Gastroesophageal sphincter (tissue), 3 donors: Measurements from ENCODE around the gene TBC1D7.

Experiments used
- EP300 ChIP-seq: sonication (generic); formaldehyde crosslinking; IDR thresholded peaks from one replicate; pipeline ENCODE4 v1.6.1; 2017; ENCODE audit warnings: antibody characterized with exemption, mild to moderate bottlenecking
- POLR2A ChIP-seq, 2 donors: fragments of 450-650 bp; IDR thresholded peaks; one replicate each; pipeline ENCODE4 v1.6.1; 2017; ENCODE audit warnings: antibody characterized with exemption in 2 of 2, mild to moderate bottlenecking in 2 of 2, moderate library complexity in 1 of 2
- POLR2AphosphoS5 ChIP-seq: sonication (generic); formaldehyde crosslinking; IDR thresholded peaks from one replicate; pipeline ENCODE4 v1.6.1; 2017; ENCODE audit warnings: antibody characterized with exemption
- TF ChIP-seq, protein P1 (sequence below), 4 experiments: fragments of 200-600 bp in 2 of 4; fragments of 450-650 bp in 2 of 4; sonication (generic) in 1 of 4; IDR thresholded peaks; one replicate each; pipeline ENCODE4 v1.5.1; 2017 to 2019; ENCODE audit warnings: antibody characterized with exemption in 4 of 4, mild to moderate bottlenecking in 2 of 4, moderate library complexity in 2 of 4

DNA sequence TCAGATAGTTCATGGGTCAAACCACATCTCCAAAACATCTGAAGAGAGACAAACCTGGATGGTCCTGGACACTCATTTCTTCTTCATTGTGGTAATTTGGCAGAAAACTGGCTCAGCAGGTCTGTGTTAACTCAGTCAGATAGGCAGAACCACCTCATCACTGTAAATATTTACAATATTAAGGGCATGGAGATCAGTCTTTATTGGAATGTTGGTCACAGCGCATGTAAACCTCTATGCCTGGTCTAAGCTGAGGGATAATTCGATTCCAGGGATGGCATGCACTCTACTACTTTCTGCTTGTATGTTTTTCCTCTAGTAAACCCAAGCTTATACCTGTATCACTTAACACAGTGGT is 4.0 kb upstream of the TBC1D7 start:
- TF ChIP-seq, protein P1, sequence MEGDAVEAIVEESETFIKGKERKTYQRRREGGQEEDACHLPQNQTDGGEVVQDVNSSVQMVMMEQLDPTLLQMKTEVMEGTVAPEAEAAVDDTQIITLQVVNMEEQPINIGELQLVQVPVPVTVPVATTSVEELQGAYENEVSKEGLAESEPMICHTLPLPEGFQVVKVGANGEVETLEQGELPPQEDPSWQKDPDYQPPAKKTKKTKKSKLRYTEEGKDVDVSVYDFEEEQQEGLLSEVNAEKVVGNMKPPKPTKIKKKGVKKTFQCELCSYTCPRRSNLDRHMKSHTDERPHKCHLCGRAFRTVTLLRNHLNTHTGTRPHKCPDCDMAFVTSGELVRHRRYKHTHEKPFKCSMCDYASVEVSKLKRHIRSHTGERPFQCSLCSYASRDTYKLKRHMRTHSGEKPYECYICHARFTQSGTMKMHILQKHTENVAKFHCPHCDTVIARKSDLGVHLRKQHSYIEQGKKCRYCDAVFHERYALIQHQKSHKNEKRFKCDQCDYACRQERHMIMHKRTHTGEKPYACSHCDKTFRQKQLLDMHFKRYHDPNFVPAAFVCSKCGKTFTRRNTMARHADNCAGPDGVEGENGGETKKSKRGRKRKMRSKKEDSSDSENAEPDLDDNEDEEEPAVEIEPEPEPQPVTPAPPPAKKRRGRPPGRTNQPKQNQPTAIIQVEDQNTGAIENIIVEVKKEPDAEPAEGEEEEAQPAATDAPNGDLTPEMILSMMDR (IDR thresholded peaks at IDR 0.05): no peak
- TF ChIP-seq EP300 (no peak), POLR2AphosphoS5 (no peak), POLR2A (IDR thresholded peaks at IDR 0.05) (no peak)
